ENCODE data around the gene SLC9A9. TPM values are rescaled to one million over a fixed set of nuclear protein-coding genes. Genes with fewer than 3 reads are reported as not detected.

The SLC9A9 gene
- total and polyA plus RNA-seq, 8 donors: 0.58 to 29.7 (median 14.0) TPM

DNA sequence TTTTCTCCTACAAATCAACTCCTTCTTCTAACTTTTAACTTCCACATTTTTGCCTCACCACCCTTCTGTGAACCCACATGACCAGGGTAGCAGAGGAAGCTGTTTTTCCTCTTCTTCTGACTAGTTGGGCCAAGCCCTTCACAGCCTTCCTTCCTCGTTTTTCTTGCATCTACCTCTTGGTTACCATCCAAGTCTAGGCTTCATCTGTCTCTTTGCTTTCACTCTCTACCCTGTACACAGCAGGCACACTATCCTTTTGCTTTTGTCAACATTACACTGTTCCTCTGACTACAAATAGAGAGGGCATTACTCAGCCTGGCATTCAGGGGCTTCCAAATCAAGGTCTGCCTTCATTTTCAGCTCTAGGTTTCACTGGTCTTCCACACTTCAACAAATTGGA lies 22.0 kb downstream of the SLC9A9 start:
- H3K4me1 ChIP-seq: peaks cover 9 to 59% (median 30%) of the 10 kb centered on the region in 4 donors
- H3K27me3 ChIP-seq: no peaks in the 10 kb centered on the region
- TF ChIP-seq POLR2A (IDR thresholded peaks at IDR 0.05): no peak
- no peak for TF ChIP-seq POLR2AphosphoS5 (IDR thresholded peaks at IDR 0.05)
- TF ChIP-seq, protein P1, sequence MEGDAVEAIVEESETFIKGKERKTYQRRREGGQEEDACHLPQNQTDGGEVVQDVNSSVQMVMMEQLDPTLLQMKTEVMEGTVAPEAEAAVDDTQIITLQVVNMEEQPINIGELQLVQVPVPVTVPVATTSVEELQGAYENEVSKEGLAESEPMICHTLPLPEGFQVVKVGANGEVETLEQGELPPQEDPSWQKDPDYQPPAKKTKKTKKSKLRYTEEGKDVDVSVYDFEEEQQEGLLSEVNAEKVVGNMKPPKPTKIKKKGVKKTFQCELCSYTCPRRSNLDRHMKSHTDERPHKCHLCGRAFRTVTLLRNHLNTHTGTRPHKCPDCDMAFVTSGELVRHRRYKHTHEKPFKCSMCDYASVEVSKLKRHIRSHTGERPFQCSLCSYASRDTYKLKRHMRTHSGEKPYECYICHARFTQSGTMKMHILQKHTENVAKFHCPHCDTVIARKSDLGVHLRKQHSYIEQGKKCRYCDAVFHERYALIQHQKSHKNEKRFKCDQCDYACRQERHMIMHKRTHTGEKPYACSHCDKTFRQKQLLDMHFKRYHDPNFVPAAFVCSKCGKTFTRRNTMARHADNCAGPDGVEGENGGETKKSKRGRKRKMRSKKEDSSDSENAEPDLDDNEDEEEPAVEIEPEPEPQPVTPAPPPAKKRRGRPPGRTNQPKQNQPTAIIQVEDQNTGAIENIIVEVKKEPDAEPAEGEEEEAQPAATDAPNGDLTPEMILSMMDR (IDR thresholded peaks at IDR 0.05): no peak
- no peak for TF ChIP-seq EP300 (IDR thresholded peaks at IDR 0.05)
- no peak for DNase-seq
- intact Hi-C loops (cut with DNase I; ENCODE audit: low total_unique reads): no loop called here
- H3K4me3 ChIP-seq: no peak overlapping the region
- H3K9me3 ChIP-seq: no peaks in the 10 kb centered on the region
- H3K36me3 ChIP-seq: no peaks in the 10 kb centered on the region
- peak overlapping the region in 3 of 5 donors; percentile 7 to 51 (median 42) for H3K27ac ChIP-seq
- WGBS, 5 donors: 13 to 50% (median 29%) methylated on average over 1 of the region's 1 CpG

DNA sequence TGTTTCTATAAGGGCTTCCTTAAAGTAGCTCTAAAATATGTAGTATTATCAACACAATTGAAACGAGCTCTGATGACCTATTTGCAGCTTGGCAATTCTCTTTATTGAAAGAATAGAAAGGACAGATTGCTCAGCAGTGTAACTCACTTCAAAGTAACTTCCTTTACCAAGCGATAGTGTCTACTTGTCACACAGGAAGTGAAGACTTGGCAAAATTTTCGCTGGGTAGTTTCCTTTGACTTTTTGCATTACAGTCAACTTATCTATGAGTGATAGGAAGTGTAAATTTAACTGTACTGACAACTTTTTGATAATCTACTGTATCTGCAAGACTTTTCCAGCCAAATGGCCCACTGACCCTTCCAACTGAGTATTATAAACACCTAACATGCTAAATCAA lies 22.8 kb downstream of the SLC9A9 start:
- 10 to 35% (median 25%) methylated on average over 3 of the region's 3 CpGs for WGBS, 5 donors
- Histone ChIP-seq H3K27ac (peak overlapping the region in 2 of 5 donors; percentile 42 to 51), H3K4me3 (no peak overlapping the region), H3K4me1 (peaks cover 9 to 57% (median 23%) of the 10 kb centered on the region in 4 donors), H3K36me3 (no peaks in the 10 kb centered on the region), H3K9me3 (no peaks in the 10 kb centered on the region), H3K27me3 (no peaks in the 10 kb centered on the region)
- peak in 1 of 2 donors; percentile 58 for DNase-seq
- no peak for TF ChIP-seq POLR2A (IDR thresholded peaks at IDR 0.05)
- peak in 1 of 3 donors; percentile 66 for TF ChIP-seq POLR2AphosphoS5 (IDR thresholded peaks at IDR 0.05)
- intact Hi-C loops (cut with DNase I; ENCODE audit: low total_unique reads): no loop called here

DNA sequence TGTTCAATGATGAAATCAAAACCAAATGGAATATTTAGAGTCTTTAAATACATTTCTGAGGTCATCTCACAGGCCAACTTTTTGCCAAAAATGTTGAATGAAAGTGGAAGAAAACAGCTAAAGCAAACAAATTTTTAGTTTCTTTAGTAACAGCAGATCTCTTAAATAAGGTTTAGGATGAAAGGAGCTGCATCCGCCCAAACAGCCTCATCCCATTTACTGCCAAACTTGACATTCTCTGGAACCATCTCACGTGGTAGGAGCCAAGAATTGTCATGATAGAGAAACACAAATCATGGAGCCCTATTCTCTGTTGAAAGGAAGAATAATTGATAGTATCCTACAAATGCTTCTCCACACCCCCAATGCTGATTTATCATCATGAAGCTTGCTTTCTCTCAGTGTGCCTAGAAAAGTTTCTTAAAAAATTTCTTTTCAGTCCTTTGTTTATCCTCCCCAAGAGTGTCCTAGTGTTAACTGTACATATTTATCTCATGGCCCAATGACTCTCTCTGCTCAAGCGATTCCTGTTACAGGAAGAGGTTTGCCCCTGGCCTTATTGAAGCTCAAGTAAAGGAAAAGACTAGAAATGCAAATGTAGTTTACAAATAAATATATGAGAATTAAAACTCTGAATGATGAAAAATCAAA lies 23.4 kb downstream of the SLC9A9 start:
- no peaks in the 10 kb centered on the region for H3K27me3 ChIP-seq
- H3K9me3 ChIP-seq: no peaks in the 10 kb centered on the region
- peak in 1 of 2 donors; percentile 78 for DNase-seq
- TF ChIP-seq, protein P1 (IDR thresholded peaks at IDR 0.05): no peak
- TF ChIP-seq EP300 (IDR thresholded peaks at IDR 0.05) (no peak), POLR2AphosphoS5 (IDR thresholded peaks at IDR 0.05) (no peak), POLR2A (IDR thresholded peaks at IDR 0.05) (no peak)
- peaks cover 9 to 57% (median 22%) of the 10 kb centered on the region in 4 donors for H3K4me1 ChIP-seq
- no peak overlapping the region for H3K4me3 ChIP-seq
- WGBS, 5 donors: 58 to 71% (median 62%) methylated on average over 3 of the region's 3 CpGs
- intact Hi-C loops (cut with DNase I; ENCODE audit: low total_unique reads): no loop called here
- no peaks in the 10 kb centered on the region for H3K36me3 ChIP-seq
- peak overlapping the region in 4 of 5 donors; percentile 4 to 51 (median 15) for H3K27ac ChIP-seq

DNA sequence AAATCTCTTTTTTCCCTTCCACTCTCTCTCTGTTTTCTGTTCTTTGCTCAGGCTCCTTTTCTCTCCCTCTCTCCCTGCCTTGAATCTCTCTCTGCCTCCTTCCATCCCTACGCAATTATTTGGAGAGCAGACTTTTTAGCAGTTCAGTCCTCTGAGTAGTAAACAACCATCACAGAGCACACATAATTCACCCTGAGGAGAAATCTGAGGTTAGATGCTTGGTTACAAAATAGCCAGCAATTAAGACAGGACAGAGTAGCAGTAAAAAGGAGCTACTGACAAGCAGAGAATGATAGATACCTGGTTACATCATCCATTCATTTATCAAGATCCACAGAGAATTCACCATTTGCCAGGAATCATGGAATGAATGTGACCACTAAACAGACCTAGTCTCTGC lies 25.5 kb downstream of the SLC9A9 start:
- 64 to 82% (median 74%) methylated on average over 1 of the region's 1 CpG for WGBS, 5 donors
- H3K9me3 ChIP-seq: no peaks in the 10 kb centered on the region
- DNase-seq: no peak
- peak overlapping the region in 4 of 5 donors; percentile 24 to 65 (median 42) for H3K27ac ChIP-seq
- no peaks in the 10 kb centered on the region for H3K36me3 ChIP-seq
- intact Hi-C loops (cut with DNase I; ENCODE audit: low total_unique reads): no loop called here
- TF ChIP-seq POLR2A (IDR thresholded peaks at IDR 0.05) (no peak), EP300 (IDR thresholded peaks at IDR 0.05) (no peak), POLR2AphosphoS5 (IDR thresholded peaks at IDR 0.05) (no peak)
- TF ChIP-seq, protein P1 (IDR thresholded peaks at IDR 0.05): no peak
- peaks cover 9 to 55% (median 22%) of the 10 kb centered on the region in 4 donors for H3K4me1 ChIP-seq
- H3K4me3 ChIP-seq: no peak overlapping the region
- H3K27me3 ChIP-seq: no peaks in the 10 kb centered on the region

DNA sequence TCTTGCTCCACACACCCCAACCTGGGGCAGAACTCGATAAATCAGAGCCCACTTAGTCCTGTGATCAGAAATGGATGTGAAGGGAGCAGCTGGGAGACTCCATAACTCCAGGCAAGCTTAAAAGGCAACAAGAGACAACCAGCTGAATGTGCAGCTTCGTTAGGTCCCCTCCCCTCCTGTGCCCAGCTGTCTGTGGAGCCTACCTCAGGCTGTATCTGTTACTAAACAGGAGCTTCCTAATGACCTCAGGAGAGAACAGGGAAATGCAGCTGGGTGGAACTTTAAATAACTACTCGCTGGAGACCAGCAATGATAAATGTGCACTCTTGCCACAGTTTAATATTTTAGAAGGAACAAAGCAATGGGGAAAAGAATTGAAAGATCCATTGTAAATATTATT lies 25.9 kb downstream of the SLC9A9 start:
- 44 to 65% (median 57%) methylated on average over 3 of the region's 3 CpGs for WGBS, 5 donors
- DNase-seq: peak in 1 of 2 donors; percentile 43
- intact Hi-C loops (cut with DNase I; ENCODE audit: low total_unique reads): no loop called here

More for the DNA sequence above, 25.9 kb downstream of the SLC9A9 start:
- TF ChIP-seq EP300 (IDR thresholded peaks at IDR 0.05) (no peak), POLR2AphosphoS5 (IDR thresholded peaks at IDR 0.05) (peak in 1 of 3 donors; percentile 9)
- H3K27ac ChIP-seq: peak overlapping the region in 4 of 5 donors; percentile 24 to 65 (median 42)
- H3K36me3 ChIP-seq: no peaks in the 10 kb centered on the region
- H3K4me3 ChIP-seq: no peak overlapping the region
- H3K27me3 ChIP-seq: no peaks in the 10 kb centered on the region
- H3K9me3 ChIP-seq: no peaks in the 10 kb centered on the region
- peaks cover 9 to 55% (median 22%) of the 10 kb centered on the region in 4 donors for H3K4me1 ChIP-seq
